Hematopoietic multipotent progenitor cell (in vitro differentiated cells): ENCODE data around the gene IPO9. TPM values are rescaled to one million over a fixed set of nuclear protein-coding genes. Genes with fewer than 3 reads are reported as not detected.
"Not testable (repeated sequence)": the region's sequence is repeated elsewhere in the genome, so short reads cannot be mapped to it uniquely, and the experiment has no call there.

Experiments
- DNase-seq, 3 donors: peaks; one replicate each; pipeline ENCODE4 v3.0.0-alpha.2; 2011 to 2015; ENCODE audit warnings: low read depth in 2 of 3, low spot score in 2 of 3
- total RNA-seq: library from RNA; depleted of rRNA; stranded (reverse); fragments of >200 nt; gene quantifications from one replicate; pipeline ENCODE4 v1.2.3, GENCODE V29; 2012

Gene IPO9
- total RNA-seq, 1 donor, result 15.3 TPM

DNA sequence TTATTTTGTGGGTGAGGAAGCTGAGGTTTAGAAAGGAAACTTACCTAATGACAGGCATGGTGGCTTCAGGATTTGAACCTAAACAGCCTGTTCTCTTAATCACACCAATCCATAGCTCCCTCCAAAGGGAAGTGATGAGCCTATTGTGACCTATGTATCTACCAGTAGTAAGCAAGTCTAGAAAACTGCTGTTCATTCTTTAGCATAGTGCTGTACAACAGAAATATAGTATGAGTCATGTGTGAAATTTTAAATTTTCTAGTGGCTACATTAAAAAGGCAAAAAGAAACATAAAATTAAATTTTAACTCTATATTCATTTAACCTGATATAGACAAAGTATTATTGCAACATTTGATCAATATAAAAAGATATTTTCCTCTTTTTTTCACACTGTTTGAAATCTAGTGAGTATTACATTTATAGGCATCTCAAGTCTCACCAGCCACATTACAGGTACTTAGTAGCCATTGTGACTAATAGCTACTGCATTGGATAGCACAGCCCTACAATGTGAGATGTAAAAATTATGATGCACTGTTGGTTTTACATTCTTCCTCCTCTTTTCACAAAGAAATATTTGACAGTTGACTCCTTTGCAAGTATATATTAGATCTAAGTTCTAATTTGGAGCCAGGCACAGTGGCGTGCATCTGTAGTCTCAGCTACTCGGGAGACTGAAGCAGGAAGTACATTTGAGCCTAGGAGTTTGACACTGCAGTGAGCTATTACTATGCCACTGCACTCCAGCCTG, 16.6 kb downstream of the IPO9 start:
- DNase-seq, result no peak

DNA sequence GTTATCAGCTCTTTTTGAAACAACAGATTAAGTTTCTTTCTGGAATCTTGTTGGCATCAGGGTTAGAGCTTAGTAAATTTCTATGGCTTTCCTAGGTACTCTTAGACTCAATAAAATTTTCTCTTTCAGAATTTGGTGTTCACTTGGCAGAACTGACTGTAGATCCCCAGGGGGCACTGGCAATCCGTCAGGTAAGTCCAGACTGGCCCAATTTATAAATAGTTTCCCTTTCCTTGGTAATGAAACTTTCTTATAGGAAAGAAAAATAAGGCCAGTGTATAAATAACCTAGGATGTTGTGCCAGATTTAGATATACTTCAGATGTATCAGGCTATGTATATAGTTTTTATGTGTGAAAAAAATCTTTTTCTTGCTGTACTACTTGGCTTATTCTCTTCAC, 18.2 kb downstream of the IPO9 start:
- DNase-seq, result no peak

DNA sequence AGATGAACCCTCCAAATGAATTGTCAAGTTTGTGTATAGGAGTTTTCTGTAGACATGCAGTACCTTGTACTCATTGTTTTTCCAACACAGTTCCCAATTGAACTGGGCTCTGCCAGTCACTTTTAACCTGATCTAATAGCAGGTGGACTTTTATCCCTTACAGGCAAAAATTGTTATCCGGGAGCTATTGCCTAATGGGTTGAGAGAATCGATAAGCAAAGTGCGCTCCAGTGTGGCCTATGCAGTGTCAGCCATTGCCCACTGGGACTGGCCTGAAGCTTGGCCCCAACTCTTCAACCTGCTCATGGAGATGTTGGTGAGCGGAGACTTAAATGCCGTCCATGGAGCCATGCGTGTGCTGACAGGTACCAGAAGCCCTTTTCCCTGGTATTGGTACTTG, 19.3 kb downstream of the IPO9 start:
- no peak for DNase-seq

DNA sequence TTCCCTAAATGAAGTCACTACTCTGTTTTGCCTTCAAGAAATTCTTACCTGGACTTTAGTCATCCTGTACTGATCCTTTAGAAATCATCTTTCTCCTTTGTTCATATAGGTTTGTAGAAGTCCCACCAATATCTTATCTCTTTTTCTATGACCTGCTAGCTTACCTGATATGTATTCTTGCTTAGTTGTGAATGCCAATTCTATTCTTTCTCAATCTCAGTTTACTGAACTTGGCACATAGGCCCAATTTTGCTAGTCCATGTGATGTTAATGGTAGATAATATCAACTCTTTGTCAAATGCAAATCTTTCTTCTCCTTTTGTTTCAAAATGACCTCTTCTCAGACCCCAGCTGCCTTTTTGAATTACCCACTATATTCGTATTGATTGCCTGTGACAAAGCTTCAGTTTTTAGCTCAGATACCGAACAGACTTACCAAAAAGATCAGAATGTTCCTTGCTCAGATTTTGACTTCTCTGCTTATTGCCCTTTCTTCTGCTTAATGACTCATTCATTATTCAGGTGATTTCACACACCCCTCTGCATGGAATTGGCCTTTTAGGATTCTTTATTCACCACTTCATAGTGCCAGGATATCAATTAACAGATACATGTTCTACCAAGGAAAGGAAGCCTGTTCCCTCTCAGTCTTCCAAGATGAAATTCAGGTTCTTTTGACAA, 20.6 kb downstream of the IPO9 start:
- no peak for DNase-seq

DNA sequence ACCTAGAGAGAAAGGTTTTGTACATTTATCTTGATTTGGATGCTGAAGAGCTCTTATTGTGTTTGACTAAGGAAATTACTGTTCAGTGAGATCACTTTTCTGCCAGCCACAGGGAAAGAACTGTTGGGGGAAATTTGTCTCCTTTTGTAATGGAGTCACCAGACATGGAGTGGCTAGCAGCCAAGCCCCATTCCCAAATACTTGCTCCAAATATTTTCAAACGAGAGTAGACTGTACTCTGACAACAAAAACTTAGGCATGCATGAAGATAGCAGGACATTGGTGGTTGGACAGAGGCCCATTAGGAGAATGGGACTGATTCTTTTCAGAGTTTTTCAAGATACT, 21.1 kb downstream of the IPO9 start:
- no peak for DNase-seq

DNA sequence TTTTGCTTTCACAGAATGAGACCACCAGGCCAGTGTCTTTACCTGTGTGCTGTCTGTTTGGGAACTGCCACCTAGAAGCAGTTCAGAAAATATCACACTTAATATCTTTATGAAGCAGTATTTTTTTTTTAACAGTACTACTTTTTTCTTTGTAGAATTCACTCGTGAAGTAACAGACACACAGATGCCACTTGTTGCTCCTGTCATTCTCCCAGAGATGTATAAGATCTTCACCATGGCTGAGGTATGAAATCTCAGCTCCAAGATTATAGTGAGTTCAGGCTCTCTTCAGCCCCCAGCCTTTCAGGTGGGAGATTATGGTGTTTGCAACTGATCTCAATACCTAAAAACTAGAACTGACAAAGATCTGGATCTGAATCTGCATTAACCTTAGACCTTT, 23.0 kb downstream of the IPO9 start:
- no peak for DNase-seq

DNA sequence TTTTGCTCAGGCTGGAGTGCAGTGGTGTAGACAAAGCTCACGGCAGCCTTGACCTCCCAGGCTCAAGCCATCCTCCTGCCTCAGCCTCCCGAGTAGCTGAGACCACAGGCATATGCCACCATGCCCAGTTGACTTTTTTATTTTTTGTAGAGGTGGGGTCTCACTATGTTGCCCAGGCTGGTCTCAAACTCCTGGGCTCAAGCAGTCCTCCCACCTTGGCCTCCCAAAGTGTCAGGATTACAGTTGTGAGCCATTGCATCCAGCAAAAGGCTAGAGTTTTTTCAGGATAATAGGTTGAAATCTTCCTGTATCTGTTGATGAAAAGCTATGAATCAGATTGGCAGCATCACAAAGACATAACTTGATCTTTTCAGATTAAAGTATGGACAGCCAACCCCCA, 27.8 kb downstream of the IPO9 start:
- not testable (repeated sequence) for DNase-seq

DNA sequence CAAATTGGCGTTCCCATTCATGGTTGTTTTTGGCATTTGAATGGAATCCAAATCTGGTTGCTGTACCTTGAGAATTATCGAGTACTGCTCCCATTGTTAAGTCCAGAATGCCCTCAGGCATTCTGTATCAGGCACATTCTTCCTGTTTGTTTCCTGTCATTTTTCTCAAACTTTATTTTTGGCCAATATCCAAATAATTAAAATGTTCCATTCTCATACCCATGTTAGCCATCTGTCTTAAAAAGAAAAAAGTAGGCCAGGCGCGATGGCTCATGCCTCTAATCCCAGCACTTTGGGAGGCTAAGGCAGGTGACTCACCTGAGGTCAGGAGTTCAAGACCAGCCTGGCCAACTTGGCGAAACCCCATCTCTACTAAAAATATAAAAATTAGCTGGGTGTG, 30.5 kb downstream of the IPO9 start:
- DNase-seq, result no peak

DNA sequence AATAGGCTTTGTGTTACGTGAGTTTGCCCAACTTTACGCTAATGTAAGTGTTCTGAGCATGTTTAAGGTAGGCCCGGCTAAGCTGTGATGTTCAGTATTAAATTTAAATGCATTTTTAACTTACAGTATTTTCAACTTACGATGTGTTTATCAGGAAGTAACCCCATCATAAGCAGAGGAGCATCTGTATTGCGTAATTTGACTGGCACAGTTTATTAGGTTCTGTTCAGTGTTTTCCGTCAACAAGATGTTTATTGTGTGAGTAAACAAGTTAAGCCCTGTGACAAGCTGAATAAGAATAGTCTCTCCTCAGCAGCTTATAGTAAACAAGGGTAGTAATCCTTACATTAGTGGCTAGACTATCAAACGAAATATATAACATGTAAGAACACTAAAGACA, 32.5 kb downstream of the IPO9 start:
- DNase-seq, result no peak

DNA sequence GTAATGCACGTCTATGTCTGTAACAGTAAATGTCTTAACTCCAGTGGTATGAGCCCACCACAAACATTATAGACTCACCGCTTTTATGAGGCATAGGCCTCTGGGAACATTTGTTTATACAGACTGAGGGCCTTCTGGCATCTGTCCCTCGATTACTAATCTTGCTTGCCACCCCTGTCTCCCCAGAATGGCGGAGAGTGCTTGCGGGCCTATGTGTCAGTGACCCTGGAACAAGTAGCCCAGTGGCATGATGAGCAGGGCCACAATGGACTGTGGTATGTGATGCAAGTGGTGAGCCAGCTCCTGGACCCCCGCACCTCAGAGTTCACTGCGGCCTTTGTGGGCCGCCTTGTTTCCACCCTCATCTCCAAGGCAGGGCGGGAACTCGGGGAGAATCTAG, 41.4 kb downstream of the IPO9 start:
- no peak for DNase-seq

DNA sequence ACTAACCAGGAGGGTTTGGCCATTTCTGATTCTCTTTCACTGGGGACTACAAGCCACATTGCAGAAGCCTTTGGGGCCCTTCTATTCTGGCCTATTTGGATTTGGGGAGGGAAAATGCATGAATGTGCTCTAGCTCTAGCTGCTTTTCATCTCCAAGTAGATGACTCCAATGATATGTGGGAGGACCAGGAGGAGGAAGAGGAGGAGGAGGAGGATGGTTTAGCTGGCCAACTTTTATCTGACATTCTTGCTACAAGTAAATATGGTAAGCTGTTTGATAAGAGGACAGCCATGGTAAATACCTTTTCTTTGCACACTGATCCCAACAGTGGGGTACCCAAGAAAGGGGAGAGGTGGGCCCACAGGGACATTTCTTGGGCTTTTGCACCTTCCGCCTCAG, 45.7 kb downstream of the IPO9 start:
- DNase-seq, result no peak

DNA sequence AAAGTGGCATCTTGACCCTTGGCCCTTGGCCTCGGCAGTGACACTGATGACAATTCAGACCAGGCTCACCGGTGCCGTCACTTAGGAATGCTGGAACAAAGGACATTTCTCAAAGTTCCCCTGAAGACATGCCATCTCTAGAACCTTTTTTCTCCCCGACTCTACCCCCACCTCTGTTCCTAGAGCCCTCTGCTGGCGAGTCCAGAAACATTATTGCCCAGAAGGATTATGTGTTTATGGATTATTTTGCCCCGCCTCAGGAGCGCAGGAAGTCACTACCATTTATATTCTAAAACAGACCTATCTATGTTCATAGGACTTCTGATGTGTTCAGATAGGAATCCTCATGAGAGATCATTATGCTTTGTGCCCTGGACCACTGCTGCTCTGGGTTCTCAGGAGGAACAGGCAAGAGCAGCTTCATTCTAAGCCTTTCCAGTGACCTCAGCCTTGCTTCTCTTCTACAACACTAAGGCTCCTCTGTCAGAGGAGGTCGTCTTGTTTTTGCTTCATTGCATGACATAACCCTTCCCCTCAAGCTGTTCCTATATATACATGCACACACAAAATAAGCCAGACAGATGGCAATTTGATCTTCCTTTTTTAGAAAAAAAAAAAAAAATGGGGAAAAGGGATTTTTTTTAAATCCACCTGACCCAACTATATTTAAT, 47.3 kb downstream of the IPO9 start:
- no peak for DNase-seq

DNA sequence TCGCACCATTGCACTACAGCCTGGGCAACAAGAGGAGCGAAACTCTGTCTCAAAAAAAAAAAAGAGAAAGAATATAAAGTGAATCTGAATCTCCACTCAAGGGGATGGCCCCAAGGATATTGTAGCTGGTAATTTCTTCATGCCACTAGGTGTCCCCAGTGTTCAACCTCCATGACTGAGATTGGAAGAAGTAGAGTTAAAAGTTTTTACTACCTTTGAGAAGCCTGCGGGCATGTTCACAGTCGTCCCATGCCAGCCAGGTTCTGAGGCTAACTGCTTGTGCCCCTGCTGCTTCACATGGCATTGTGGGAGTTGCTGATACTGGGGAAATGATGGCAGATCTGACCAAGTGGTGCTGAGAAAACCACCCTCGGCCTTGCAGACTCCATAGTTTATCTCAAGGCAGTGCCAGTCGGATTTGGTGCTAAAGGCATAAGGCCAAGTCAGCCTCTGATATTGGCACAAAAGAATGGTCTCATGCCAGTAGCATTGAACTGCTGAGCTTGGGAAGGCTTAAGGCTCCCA, 49.0 kb downstream of the IPO9 start:
- DNase-seq, result peak in 2 of 3 donors; percentile 50 to 77

DNA sequence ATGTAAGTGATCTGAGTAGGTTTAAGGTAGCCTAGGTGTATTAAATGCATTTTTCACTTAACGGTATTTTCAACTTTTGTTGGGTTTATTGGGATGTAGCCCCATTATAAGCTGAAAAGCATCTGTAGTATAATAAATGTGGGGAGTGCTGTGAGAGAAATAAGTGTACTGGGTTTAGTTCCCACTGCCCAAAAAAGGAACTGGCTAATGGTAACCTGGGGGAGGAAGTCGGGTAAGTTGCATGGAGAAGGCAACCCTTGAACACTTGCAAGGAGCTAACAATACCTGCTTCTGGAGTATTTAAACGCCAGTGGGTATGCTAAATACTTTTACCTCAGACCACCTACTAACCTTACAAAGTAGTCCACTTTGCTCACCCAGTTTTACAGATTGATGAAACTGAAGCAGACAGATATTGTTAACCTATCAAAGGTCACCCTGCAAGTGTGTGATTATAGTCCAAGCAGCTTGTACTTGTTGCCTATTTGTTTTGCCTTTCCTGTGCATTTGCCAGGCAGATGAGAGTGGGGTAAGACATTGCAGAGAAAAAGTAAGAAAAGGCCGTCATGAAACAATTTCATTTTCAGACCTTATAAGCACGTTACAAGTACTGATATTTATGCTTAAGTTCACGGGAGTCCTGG, 52.1 kb downstream of the IPO9 start:
- DNase-seq, result no peak

DNA sequence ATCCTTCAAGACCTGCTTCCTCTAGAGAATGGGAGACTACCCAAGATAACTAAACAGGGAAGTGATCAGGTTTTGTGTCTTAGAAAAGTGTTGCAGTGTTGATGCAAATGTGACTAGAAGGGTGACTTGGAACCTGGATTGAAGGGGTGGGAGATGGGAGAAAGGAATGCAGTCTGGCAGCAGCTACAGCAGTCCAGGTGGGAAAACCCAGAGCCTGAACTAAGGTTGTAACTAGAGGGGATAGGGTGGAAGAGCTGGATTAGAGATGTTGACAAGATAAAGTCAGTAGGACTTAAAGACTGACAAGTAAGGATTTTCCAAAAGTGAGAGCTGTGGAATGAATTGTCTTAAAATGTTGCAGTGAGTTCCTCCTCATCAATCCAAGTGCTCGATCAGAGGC, 52.7 kb downstream of the IPO9 start:
- no peak for DNase-seq

DNA sequence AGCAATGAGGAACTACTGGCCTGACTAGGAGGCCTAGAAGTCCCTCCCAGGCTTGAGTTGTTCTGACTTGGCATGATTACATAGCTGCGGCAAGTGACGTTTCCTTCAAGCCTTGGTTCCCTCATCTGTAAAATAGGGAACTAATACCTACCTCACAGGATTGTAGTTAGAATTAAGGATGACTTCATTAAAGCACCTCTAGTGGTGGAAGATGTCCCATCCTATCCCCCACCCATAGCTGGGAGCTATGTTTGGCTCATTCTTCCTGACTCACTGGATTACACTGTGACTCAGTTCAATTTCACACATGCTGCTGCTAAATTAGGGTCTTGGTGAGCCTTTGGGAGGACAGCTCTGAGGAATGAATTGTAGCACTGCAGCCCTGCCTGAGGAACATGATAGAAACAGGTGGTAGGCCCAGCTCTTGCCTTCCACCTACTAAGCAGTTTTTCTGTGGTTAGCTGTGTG, 53.7 kb downstream of the IPO9 start:
- DNase-seq, result peak in 2 of 3 donors; percentile 81 to 92

DNA sequence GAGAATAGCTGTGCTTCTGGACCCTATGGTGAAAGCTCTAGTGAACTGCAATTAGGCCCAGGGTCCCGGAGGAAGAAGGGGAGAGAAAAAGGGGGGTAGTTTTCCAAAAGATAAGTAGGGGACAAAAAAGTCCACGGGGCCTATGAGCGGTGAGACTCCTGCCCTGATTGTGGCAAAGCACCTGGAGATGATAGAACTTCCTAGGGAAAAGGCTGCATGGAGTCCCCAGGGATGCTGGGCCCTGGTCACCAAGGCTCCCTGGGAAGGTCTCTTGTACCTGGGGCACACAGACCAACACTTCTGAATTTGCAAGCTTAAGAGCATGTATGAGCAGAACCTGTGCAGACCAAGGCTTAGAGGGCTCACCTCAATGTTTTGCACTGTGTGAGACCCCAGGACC, 54.3 kb downstream of the IPO9 start:
- DNase-seq, result no peak

DNA sequence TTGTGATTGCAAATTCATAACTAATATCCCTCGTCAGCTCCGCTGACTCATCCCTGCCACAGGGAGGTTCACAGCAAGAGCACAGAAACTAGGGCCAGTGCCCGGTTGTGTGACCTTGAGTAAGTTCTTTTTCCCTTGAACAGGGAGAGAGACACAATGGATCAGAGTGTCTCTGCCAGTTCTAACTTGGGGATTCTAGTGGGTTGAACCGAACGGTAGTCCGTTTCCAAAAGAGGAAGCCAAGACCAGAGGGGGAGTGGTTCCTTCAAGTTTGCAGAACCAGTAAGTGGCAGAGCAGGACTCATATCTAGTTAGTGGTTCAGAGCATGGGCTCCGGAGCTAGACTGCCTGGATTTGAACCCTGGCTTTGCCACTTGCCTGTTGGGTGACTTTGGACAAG, 54.8 kb downstream of the IPO9 start:
- peak in 2 of 3 donors; percentile 32 to 67 for DNase-seq

DNA sequence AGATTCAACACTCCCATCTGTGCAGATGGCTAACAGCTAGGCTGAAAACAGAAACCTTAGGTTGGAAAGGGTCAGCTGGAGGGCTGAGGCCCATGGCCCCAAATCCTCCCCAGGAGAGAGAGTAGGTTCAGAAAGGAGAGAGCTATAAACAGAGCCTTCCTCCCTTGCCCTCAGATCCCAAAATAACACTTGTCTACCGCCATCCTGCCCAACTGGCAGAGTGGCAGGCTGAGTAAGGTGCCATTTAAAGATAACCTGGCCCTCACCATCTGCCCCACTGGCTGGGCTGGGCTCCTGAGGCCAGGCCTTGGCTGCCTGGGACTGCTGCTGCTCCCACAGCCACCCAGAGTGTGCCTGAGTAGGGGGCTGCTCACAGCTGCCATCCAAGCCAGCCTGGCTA, 55.5 kb downstream of the IPO9 start:
- DNase-seq, result no peak

DNA sequence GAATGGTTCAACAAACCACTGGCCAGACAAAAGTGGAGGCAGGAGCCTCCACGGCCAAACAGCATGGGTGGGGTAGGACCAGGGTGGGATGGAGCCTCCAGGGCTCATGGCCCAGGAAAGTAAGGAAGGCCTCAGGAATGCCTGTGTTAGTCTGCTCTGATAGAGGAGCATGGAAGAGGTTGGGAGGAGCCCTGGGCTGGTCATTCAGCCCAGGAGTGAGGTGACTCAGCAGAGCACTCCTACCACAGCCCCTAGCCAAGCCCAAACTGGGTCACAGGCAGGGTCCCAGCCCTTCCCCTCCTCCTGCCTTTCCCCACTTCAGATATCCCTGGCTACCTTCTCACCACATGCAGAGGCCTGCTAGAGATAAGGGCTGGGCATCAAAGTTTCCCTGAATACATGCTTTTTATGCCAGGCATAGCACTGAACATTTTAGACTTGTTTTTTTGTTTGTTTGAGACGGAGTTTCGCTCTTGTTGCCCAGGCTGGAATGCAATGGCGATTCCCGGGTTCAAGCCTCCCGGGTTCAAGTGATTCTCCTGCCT, 56.6 kb downstream of the IPO9 start:
- no peak for DNase-seq
